Measurements from ENCODE around the gene DGLUCY. TPM values are rescaled to one million over a fixed set of nuclear protein-coding genes. Genes with fewer than 3 reads are reported as not detected.
"Not testable (repeated sequence)": the region's sequence is repeated elsewhere in the genome, so short reads cannot be mapped to it uniquely, and the experiment has no call there.

DGLUCY gene
- total and polyA plus RNA-seq, 4 donors = 29.0 to 74.3 (median 52.1) TPM

GRCh38 chr14:91154851-91155625 lies 41.2 kb downstream of the DGLUCY start:
- peak overlapping the region in 1 of 2 donors; percentile 3 for H3K9ac ChIP-seq (ENCODE audit: insufficient read depth in 1 of 2, low read length in 2 of 2)
- ATAC-seq (ENCODE audit: insufficient read depth, low FRiP score) = no peak
- H3K27ac ChIP-seq (ENCODE audit: low read depth in 1 of 2, low read length in 1 of 2) = peak overlapping the region in 1 of 2 donors; percentile 28
- WGBS, 2 donors = 47 to 51% methylated on average over 16 of the region's 16 CpGs
- H3K4me1 ChIP-seq (ENCODE audit: control insufficient read depth in 5 of 5, insufficient read depth in 5 of 5, low read length in 5 of 5) = peaks cover 0 to 10% (median 3%) of the 10 kb centered on the region in 5 donors
- H3K4me3 ChIP-seq = no peak overlapping the region
- H3K9me3 ChIP-seq (ENCODE audit: control insufficient read depth in 4 of 4, insufficient read depth in 3 of 4, low read length in 3 of 4) = no peaks in the 10 kb centered on the region
- H3K36me3 ChIP-seq (ENCODE audit: control insufficient read depth in 4 of 4, insufficient read depth in 4 of 4, low read length in 4 of 4) = peaks cover 2 to 14% (median 7%) of the 10 kb centered on the region in 4 donors
- peak; percentile 52 to 66 (median 62) for DNase-seq
- no peaks in the 10 kb centered on the region for H3K27me3 ChIP-seq (ENCODE audit: control insufficient read depth in 3 of 3, insufficient read depth in 3 of 3, low read length in 2 of 3)
- TF ChIP-seq CTCF (IDR thresholded peaks at IDR 0.05; ENCODE audit: control extremely low read depth, extremely low read depth) = no peak

- Histone ChIP-seq H3K4me3 (no peak overlapping the region), H3K27me3 (ENCODE audit: control insufficient read depth in 3 of 3, insufficient read depth in 3 of 3, low read length in 2 of 3) (no peaks in the 10 kb centered on the region), H3K4me1 (ENCODE audit: control insufficient read depth in 5 of 5, insufficient read depth in 5 of 5, low read length in 5 of 5) (peaks cover 0 to 10% (median 3%) of the 10 kb centered on the region in 5 donors), H3K9me3 (ENCODE audit: control insufficient read depth in 4 of 4, insufficient read depth in 3 of 4, low read length in 3 of 4) (no peaks in the 10 kb centered on the region), H3K27ac (ENCODE audit: low read depth in 1 of 2, low read length in 1 of 2) (no peak overlapping the region), H3K9ac (ENCODE audit: insufficient read depth in 1 of 2, low read length in 2 of 2) (no peak overlapping the region), H3K36me3 (ENCODE audit: control insufficient read depth in 4 of 4, insufficient read depth in 4 of 4, low read length in 4 of 4) (peaks cover 6 to 16% (median 10%) of the 10 kb centered on the region in 4 donors)
- ATAC-seq (ENCODE audit: insufficient read depth, low FRiP score) = no peak
- no peak for TF ChIP-seq CTCF (IDR thresholded peaks at IDR 0.05; ENCODE audit: control extremely low read depth, extremely low read depth)
- 97 to 98% methylated on average over 4 of the region's 4 CpGs for WGBS, 2 donors
- DNase-seq = no peak
Observed at GRCh38 chr14:91155626-91156089, 41.8 kb downstream of the DGLUCY start.

GRCh38 chr14:91156142-91156666 lies 42.3 kb downstream of the DGLUCY start:
- not testable (repeated sequence) for H3K4me3 ChIP-seq; H3K9me3 ChIP-seq (ENCODE audit: control insufficient read depth in 4 of 4, insufficient read depth in 3 of 4, low read length in 3 of 4); H3K4me1 ChIP-seq (ENCODE audit: control insufficient read depth in 5 of 5, insufficient read depth in 5 of 5, low read length in 5 of 5); H3K27me3 ChIP-seq (ENCODE audit: control insufficient read depth in 3 of 3, insufficient read depth in 3 of 3, low read length in 2 of 3); ATAC-seq (ENCODE audit: insufficient read depth, low FRiP score); H3K9ac ChIP-seq (ENCODE audit: insufficient read depth in 1 of 2, low read length in 2 of 2); DNase-seq; H3K27ac ChIP-seq (ENCODE audit: low read depth in 1 of 2, low read length in 1 of 2)
- H3K36me3 ChIP-seq (ENCODE audit: control insufficient read depth in 4 of 4, insufficient read depth in 4 of 4, low read length in 4 of 4) = peaks cover 6 to 17% (median 12%) of the 10 kb centered on the region in 4 donors
- 82 to 84% methylated on average over 5 to 9 of the region's 9 CpGs for WGBS, 2 donors

- Histone ChIP-seq H3K36me3 (ENCODE audit: control insufficient read depth in 4 of 4, insufficient read depth in 4 of 4, low read length in 4 of 4) (peaks cover 7 to 22% (median 16%) of the 10 kb centered on the region in 4 donors), H3K27ac (ENCODE audit: low read depth in 1 of 2, low read length in 1 of 2) (peak overlapping the region in 1 of 2 donors; percentile 37)
- not testable (repeated sequence) for H3K9ac ChIP-seq (ENCODE audit: insufficient read depth in 1 of 2, low read length in 2 of 2); DNase-seq; H3K27me3 ChIP-seq (ENCODE audit: control insufficient read depth in 3 of 3, insufficient read depth in 3 of 3, low read length in 2 of 3); H3K9me3 ChIP-seq (ENCODE audit: control insufficient read depth in 4 of 4, insufficient read depth in 3 of 4, low read length in 3 of 4); H3K4me3 ChIP-seq; ATAC-seq (ENCODE audit: insufficient read depth, low FRiP score); H3K4me1 ChIP-seq (ENCODE audit: control insufficient read depth in 5 of 5, insufficient read depth in 5 of 5, low read length in 5 of 5)
Observed at GRCh38 chr14:91156877-91157276, 43.0 kb downstream of the DGLUCY start.

Measured in lung (tissue), 12 donors.